Stimulated activated CD4-positive, alpha-beta T cell treated with anti-CD3 and anti-CD28 coated beads, TNF-alpha, amount 100 ng/mL, for 24 hours (primary cell): ENCODE results near the gene PPID.
"Not testable (repeated sequence)": the region's sequence is repeated elsewhere in the genome, so short reads cannot be mapped to it uniquely, and the experiment has no call there.

ENCODE experiments used
- DNase-seq, 3 experiments: peaks; one replicate each; pipeline ENCODE4 v3.0.0-alpha.2; 2020; ENCODE audit warnings: low read depth in 3 of 3

Gene PPID

GRCh38 chr4:158722917-158723793 is at the start of gene PPID:
PPID (minus strand) TSS chr4:158723396; CDS start chr4:158723288, 108 bp downstream.
- peak; percentile 70 to 85 (median 72) for DNase-seq

- no peak for DNase-seq
Measured at GRCh38 chr4:158771776-158772175, 48.6 kb upstream of the PPID start.

GRCh38 chr4:158770671-158771070 is 47.5 kb upstream of the PPID start:
- DNase-seq, result no peak

DNA sequence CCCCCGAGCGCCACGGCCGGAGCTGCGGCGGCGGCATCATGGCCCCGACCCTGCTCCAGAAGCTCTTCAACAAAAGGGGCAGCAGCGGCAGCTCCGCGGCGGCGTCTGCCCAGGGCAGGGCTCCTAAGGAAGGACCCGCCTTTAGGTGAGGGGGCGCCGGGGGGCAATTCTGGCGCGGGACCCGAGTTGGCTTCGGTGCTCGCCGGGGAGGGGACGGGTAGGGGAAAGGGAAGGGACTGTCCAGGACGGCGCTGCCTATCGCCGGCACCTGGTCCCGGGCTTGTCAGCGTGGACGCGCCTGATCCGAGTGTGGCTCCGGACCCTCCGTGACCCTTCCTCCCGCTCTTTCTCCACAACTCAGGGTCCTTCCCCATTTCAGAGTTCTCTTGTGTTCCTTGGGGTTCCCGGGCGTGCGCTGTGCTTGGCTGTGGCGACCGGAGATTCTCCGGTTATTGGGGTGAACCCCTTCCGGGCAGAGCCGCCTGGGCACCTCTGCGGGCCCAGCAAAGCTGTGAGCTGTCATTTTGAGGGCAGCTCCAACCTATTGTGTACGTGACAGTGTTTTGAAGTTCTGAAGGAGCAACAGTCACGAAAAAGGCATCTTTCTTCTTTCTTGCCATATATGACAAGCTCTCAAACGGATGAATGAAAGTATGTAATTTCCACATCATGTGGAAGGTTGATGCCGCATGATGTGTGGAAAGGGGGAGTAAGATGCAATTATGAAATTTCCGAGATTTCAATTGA is 46.2 kb upstream of the PPID start:
- peak in 2 of 3 experiments; percentile 12 to 44 for DNase-seq

DNA sequence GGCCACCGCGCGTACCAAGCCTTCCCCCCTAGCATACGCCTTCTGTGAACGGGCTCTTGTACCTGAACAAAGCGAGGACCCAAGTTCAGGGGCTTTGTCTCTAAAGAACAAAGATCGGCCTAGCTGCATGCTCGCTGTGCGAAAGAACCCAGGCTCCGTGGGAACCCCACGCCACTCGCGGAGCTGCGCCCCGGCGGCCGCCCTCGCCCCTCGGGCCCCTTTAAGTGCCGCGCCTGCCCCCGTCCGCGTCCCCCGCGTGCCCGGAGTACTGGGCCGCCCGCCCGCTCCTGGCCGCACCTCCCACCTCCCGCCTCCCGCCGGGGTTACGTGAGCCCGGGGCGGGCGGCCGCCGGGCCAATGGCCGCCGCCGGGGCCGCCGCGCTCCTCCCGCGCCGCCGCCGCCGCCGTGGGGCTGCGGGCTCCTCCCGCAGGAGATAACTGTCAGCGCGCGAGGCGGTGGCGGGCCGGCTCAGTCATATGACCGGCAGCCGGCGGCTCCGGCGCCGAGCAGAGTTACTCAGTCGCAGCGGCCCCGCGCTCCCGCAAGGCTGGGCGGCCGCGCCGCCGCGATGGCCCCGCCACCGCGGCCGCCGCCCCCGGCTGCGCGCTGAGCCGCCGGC is 45.5 kb upstream of the PPID start, which contains the start of gene FNIP2:
FNIP2 (plus strand) TSS at position 472 of the 620 bp plus-strand sequence. CDS start 187 bp downstream, outside the sequence.
- DNase-seq, result peak; percentile 28 to 60 (median 46)

DNA sequence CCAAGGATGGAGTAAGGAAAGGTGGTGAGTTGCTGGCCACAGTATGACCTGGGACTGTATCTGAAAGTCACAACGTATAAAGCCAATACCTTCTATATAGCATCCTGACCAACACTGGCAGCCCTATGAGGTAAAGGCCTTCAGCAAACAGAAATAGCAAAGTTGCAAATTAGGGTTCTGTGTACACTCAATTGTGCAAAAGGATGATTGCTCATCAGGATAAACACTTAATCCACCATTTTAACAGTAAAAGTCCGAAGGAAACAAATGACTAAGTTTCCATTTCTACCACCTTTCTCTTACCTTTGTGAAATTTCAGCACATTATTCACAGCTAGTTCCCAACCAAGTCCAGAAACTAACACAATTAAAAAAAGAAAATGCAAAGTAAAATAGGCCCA is 44.3 kb upstream of the PPID start:
- no peak for DNase-seq

GRCh38 chr4:158766434-158767044 is 43.3 kb upstream of the PPID start:
- no peak for DNase-seq

DNA sequence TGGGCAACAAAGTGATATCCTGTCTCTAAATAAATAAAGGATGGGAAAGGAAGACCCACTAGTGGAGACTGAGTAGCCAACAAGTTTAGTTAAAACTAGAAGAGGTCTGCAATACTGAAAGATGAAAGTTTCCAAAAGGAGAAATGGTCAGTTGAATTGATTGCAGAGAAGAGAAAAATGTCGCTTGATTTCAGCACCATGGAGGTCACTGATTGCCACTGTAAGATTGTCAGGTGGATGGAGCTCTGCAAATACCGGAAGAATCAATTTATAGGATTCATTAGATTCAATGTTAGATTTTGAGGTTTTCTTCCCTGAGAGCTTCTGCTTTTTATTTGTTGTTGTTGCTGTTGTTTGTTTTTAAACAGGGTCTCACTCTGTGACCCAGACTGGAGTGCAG is 40.3 kb upstream of the PPID start:
- DNase-seq, result no peak

- no peak for DNase-seq
Measured at GRCh38 chr4:158762553-158762952, 39.4 kb upstream of the PPID start.

GRCh38 chr4:158760866-158761265 is 37.7 kb upstream of the PPID start:
- no peak for DNase-seq

GRCh38 chr4:158759539-158759938 is 36.3 kb upstream of the PPID start:
- DNase-seq, result not testable (repeated sequence)

- DNase-seq, result no peak
Measured at GRCh38 chr4:158758703-158759102, 35.5 kb upstream of the PPID start.

DNA sequence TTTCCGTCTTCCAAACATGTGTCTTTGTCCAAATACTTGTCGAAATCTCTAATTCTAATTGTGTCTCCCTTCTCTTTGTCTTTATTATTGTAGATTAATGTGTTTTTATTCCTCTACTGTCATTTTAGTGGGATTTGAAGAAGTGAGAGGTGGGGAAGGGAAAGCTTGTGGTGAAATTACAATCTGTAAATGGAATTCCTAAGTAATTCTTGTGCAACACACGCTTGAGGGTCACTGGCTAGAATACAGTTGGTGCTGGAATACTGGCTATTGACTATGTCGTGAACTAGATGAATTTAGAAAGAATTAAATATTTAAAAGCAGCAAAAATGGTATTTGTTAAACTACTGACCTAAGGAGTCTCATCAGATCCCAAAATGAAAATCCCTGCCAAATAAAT is 34.9 kb upstream of the PPID start:
- no peak for DNase-seq

DNA sequence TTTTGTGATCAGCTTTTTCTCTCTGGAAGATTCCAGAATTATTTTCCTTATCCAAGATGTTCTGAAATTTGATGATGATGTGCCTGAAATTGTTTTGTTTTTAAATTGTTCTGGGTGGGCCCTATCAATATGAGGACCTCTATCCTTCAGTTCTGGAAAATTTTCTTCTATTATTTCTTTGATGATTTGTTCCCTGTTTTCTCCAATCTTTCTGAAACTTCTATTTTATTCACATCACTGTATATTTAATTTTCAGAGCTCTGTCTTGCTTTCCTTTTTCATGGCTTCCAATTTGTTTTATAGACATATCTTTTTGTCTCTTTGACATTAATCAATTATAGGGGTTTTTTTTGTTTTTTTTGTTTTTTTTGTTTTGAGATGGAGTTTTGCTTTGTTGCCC is 33.4 kb upstream of the PPID start:
- DNase-seq, result no peak

DNA sequence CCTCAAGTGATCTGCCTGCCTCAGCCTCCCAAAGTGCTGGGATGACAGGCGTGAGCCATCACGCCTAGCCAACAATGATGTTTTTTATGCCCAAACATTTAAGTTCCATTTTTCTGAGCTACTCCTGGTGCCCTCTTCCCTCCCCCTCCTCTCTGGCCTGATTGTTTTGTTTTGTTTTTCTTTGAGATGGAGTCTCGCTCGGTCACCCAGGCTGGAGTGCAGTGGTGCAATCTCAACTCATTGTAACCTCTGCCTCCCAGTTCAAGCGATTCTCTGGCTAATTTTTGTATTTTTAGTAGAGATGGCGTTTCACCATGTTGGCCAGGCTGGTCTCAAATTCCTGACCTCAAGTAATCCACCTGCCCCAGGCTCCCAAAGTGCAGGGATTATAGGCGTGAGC is 32.6 kb upstream of the PPID start:
- not testable (repeated sequence) for DNase-seq

- no peak for DNase-seq
Measured at GRCh38 chr4:158754385-158755180, 31.4 kb upstream of the PPID start.

DNA sequence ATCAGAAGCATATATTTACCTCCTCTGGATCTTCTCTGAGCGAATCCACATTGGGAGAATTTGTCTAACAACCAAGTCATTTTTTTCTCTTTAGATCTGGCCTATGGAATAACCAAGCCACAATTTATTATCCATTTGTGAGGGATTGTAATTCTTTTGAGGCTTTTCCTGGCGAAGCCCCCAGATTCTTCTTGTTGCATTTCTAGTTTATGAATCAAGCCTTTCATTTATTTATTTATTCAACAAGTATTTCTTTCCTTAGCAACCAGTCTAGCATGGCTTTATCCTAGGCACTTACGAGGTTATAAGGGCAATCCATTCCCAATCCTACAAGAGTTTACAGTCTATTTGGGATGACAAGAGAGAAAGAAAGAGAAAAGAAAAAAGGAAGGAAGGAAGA is 27.2 kb upstream of the PPID start:
- no peak for DNase-seq

GRCh38 chr4:158746537-158746936 is 23.3 kb upstream of the PPID start:
- DNase-seq, result not testable (repeated sequence)

- no peak for DNase-seq
Measured at GRCh38 chr4:158741326-158742021, 18.3 kb upstream of the PPID start.

DNA sequence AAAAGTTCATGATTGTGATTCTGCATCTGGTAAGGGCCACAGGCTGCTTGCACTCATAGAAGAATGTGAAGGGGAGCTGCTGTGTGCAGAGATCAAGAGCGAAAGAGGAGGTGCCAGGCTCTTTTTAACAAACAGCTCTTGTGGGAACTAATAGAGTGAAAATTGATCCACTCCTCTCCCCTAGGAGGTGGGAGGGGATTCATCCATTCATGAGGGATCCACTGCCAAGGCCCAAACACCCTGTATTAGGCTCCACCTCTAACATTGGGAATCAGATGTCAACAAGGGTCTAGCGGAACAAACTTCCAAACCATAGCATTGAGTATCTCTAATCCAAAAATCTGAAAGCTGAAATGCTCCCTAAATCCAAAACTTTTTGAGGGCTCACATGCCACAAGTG is 16.4 kb upstream of the PPID start:
- no peak for DNase-seq
